ENCODE measurements around the gene KIF14. TPM values are rescaled to one million over a fixed set of nuclear protein-coding genes. Genes with fewer than 3 reads are reported as not detected.

The KIF14 gene
- total RNA-seq, 3 donors from 2014 or later, result 0.60 to 3.0 (median 0.81) TPM

- no peaks in the 10 kb centered on the region for H3K9me3 ChIP-seq
- H3K36me3 ChIP-seq (ENCODE audit: low read depth), result no peaks in the 10 kb centered on the region
- ATAC-seq (no peak), DNase-seq (no peak)
- no peak for TF ChIP-seq CTCF (IDR thresholded peaks at IDR 0.05)
- H3K4me1 ChIP-seq (ENCODE audit: low read depth), result no peaks in the 10 kb centered on the region
- H3K4me3 ChIP-seq, result no peak overlapping the region
- intact Hi-C loops (cut with DNase I, micrococcal nuclease), result no loop called here
These were observed 80.3 kb downstream of the KIF14 start for GRCh38 chr1:200540281-200540680.

GRCh38 chr1:200538179-200538578, 82.4 kb downstream of the KIF14 start:
- Histone ChIP-seq H3K4me1 (ENCODE audit: low read depth) (no peaks in the 10 kb centered on the region), H3K36me3 (ENCODE audit: low read depth) (no peaks in the 10 kb centered on the region), H3K9me3 (no peaks in the 10 kb centered on the region), H3K4me3 (no peak overlapping the region)
- DNase-seq (no peak), ATAC-seq (no peak)
- intact Hi-C loops (cut with DNase I, micrococcal nuclease), result no loop called here
- no peak for TF ChIP-seq CTCF (IDR thresholded peaks at IDR 0.05)

- peak; percentile 97 for ATAC-seq
- Histone ChIP-seq H3K4me1 (ENCODE audit: low read depth) (no peaks in the 10 kb centered on the region), H3K36me3 (ENCODE audit: low read depth) (no peaks in the 10 kb centered on the region), H3K4me3 (no peak overlapping the region), H3K9me3 (no peaks in the 10 kb centered on the region)
- intact Hi-C loops (cut with DNase I, micrococcal nuclease), result no loop called here
- TF ChIP-seq CTCF (IDR thresholded peaks at IDR 0.05), result no peak
- peak in 1 of 3 donors; percentile 50 for DNase-seq
These were observed 84.9 kb downstream of the KIF14 start for GRCh38 chr1:200535605-200536004.

- Histone ChIP-seq H3K9me3 (no peaks in the 10 kb centered on the region), H3K4me3 (no peak overlapping the region), H3K36me3 (ENCODE audit: low read depth) (no peaks in the 10 kb centered on the region), H3K4me1 (ENCODE audit: low read depth) (no peaks in the 10 kb centered on the region)
- ATAC-seq (peak; percentile 65), DNase-seq (no peak)
- TF ChIP-seq CTCF (IDR thresholded peaks at IDR 0.05), result no peak
- intact Hi-C loops (cut with DNase I, micrococcal nuclease), result no loop called here
These were observed 89.8 kb downstream of the KIF14 start for GRCh38 chr1:200530623-200531261.

- no peak for DNase-seq
- no peak for TF ChIP-seq CTCF (IDR thresholded peaks at IDR 0.05)
- ATAC-seq, result no peak
- Histone ChIP-seq H3K9me3 (no peaks in the 10 kb centered on the region), H3K4me3 (no peak overlapping the region), H3K36me3 (ENCODE audit: low read depth) (no peaks in the 10 kb centered on the region), H3K4me1 (ENCODE audit: low read depth) (no peaks in the 10 kb centered on the region)
- intact Hi-C loops (cut with DNase I, micrococcal nuclease), result no loop called here
These were observed 91.5 kb downstream of the KIF14 start for GRCh38 chr1:200528858-200529606.
